ENCODE measurements around the gene TULP4.

GRCh38 chr6:158499601-158500000 is 187.3 kb downstream of the TULP4 start:
- TF ChIP-seq CTCF (IDR thresholded peaks at IDR 0.05): no peak
- TF ChIP-seq POLR2A (IDR thresholded peaks at IDR 0.05): no peak
